Upper lobe of left lung (tissue), 6 donors: ENCODE results near the gene STIL. TPM values are rescaled to one million over a fixed set of nuclear protein-coding genes. Genes with fewer than 3 reads are reported as not detected.

Experiments used
- ATAC-seq, 2 donors: fragments of 200-7000 bp; cut with Tn5 transposase; one replicate each; pipeline ENCODE4 v1.9.1; 2022; ENCODE audit warnings: mild to moderate bottlenecking in 2 of 2, moderate library complexity in 2 of 2; ENCODE audit not compliant: low FRiP score in 2 of 2
- DNase-seq, 2 donors: peaks; one replicate each; pipeline ENCODE4 v3.0.0-alpha.2; 2019 to 2020
- H3K27ac ChIP-seq, 4 donors: fragments of 200-600 bp; sonication (generic); one replicate each; pipeline ENCODE4 v1.5.1; 2016 to 2019
- H3K27me3 ChIP-seq, 4 donors: fragments of 200-600 bp; sonication (generic); one replicate each; pipeline ENCODE4 v1.5.1; 2017 to 2019
- H3K36me3 ChIP-seq, 4 donors: fragments of 200-600 bp; sonication (generic); one replicate each; pipeline ENCODE4 v1.5.1; 2016 to 2019
- H3K4me1 ChIP-seq, 4 donors: fragments of 200-600 bp; sonication (generic); one replicate each; pipeline ENCODE4 v1.5.1; 2018 to 2019
- H3K4me3 ChIP-seq, 4 donors: fragments of 200-600 bp; sonication (generic); one replicate each; pipeline ENCODE4 v1.5.1; 2017 to 2019; ENCODE audit warnings: mild to moderate bottlenecking in 2 of 4, moderate library complexity in 1 of 4
- H3K9me3 ChIP-seq, 4 donors: fragments of 200-600 bp; sonication (generic); one replicate each; pipeline ENCODE4 v1.5.1; 2018 to 2019
- EP300 ChIP-seq, 4 donors: sonication (generic); formaldehyde crosslinking; IDR thresholded peaks; one replicate each; pipeline ENCODE4 v1.5.1; 2017; ENCODE audit warnings: antibody characterized with exemption in 4 of 4, control low read depth in 2 of 4
- POLR2A ChIP-seq, 4 donors: fragments of 450-650 bp; IDR thresholded peaks; one replicate each; pipeline ENCODE4 v1.5.1; 2016 to 2017; ENCODE audit warnings: antibody characterized with exemption in 4 of 4, mild to moderate bottlenecking in 2 of 4
- POLR2AphosphoS5 ChIP-seq, 2 donors: sonication (generic); formaldehyde crosslinking; IDR thresholded peaks; one replicate each; pipeline ENCODE4 v1.5.1; 2017; ENCODE audit warnings: antibody characterized with exemption in 2 of 2
- WGBS, 2 donors: methylation state at CpG; one replicate each; pipeline ENCODE4 v1.1.5; 2017 to 2018; 5-methylcytosine and 5-hydroxymethylcytosine counted together
- total RNA-seq, 6 donors: library from RNA; depleted of rRNA in 4 of 6; stranded (reverse); fragments of >200 nt in 4 of 6; gene quantifications; one replicate each; pipeline versions ENCODE4 v1.1.0 to v1.2.1, GENCODE V29; 2016 to 2021
- TF ChIP-seq, protein P1 (sequence below), 6 experiments: fragments of 450-650 bp in 4 of 6; fragments of 200-600 bp in 2 of 6; sonication (generic) in 2 of 6; IDR thresholded peaks; one replicate each; pipeline ENCODE4 v1.5.1; 2016 to 2019; ENCODE audit warnings: antibody characterized with exemption in 6 of 6
- donor health status: DM: no; HTN: no; CAD: no; lungs with moderate emphysema.
- donor health status: DM: no; HTN: yes; CAD: no; lungs with severe emphysema.

The STIL gene
- total RNA-seq, 6 donors from 2014 or later, result 1.1 to 7.0 (median 2.9) TPM

DNA sequence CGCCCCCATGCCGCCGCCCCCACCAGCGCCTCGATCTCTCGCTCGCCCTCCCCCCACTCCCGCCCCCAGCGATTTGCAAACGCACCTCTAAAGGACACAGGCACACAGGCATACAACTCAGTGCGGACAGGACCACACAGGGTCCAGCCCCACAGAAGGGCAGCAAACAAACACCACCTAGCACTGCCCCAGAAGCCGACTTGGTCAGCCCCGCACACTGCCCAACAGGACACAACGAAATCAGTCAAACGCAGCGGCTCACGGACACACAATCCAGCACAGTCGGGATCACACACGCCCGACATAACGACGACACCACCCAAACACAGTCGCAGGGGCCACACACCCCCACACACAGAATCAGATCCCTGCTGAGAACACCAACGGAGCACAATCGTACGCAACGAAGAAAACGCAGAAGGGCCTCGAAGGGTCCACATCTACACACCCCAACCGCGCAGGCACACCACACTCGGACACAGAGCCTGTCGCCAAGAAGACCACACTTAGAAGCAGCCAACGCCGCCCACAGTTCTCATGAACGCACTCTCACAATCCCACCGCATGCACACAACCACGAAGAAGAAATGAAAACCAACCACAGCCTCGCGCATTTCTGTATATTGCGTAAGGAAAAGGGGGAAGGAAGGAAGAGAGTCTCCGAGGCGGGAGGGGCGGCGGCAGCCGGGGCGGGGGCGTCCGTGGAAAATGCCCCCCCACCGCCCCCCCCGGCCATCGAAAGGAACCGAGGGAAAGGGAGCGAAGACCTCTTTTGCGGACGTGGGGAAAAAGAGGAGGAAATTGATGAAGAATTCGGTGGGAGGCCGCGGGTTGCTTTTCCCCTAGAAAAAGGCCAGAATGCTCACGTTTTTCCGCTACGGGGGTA, 82.4 kb downstream of the STIL start:
- H3K27ac ChIP-seq, result peak overlapping the region; percentile 84 to 91 (median 88)
- peak; percentile 31 to 76 for DNase-seq
- H3K36me3 ChIP-seq, result no peaks in the 10 kb centered on the region
- H3K4me3 ChIP-seq, result peak overlapping the region; percentile 33 to 56 (median 46)
- no peaks in the 10 kb centered on the region for H3K9me3 ChIP-seq
- peak in 1 of 2 donors; percentile 56 for ATAC-seq
- TF ChIP-seq POLR2A (IDR thresholded peaks at IDR 0.05) (peak in 2 of 4 donors; percentile 41 to 43), POLR2AphosphoS5 (IDR thresholded peaks at IDR 0.05) (peak; percentile 80 to 83), EP300 (IDR thresholded peaks at IDR 0.05) (no peak)
- TF ChIP-seq, protein P1, sequence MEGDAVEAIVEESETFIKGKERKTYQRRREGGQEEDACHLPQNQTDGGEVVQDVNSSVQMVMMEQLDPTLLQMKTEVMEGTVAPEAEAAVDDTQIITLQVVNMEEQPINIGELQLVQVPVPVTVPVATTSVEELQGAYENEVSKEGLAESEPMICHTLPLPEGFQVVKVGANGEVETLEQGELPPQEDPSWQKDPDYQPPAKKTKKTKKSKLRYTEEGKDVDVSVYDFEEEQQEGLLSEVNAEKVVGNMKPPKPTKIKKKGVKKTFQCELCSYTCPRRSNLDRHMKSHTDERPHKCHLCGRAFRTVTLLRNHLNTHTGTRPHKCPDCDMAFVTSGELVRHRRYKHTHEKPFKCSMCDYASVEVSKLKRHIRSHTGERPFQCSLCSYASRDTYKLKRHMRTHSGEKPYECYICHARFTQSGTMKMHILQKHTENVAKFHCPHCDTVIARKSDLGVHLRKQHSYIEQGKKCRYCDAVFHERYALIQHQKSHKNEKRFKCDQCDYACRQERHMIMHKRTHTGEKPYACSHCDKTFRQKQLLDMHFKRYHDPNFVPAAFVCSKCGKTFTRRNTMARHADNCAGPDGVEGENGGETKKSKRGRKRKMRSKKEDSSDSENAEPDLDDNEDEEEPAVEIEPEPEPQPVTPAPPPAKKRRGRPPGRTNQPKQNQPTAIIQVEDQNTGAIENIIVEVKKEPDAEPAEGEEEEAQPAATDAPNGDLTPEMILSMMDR (IDR thresholded peaks at IDR 0.05), result no peak
- peaks cover 37 to 55% (median 48%) of the 10 kb centered on the region in 4 donors for H3K4me1 ChIP-seq
- WGBS, 2 donors, result 3 to 4% methylated on average over 29 to 61 of the region's 62 CpGs
- peaks cover 0 to 54% (median 31%) of the 10 kb centered on the region in 4 donors for H3K27me3 ChIP-seq

GRCh38 chr1:47230692-47231300, 83.2 kb downstream of the STIL start:
- DNase-seq (peak in 1 of 2 donors; percentile 83), ATAC-seq (no peak)
- WGBS, 2 donors, result 8 to 10% methylated on average over 20 to 28 of the region's 44 CpGs
- H3K27ac ChIP-seq, result peak overlapping the region; percentile 84 to 91 (median 88)
- H3K36me3 ChIP-seq, result no peaks in the 10 kb centered on the region
- peaks cover 37 to 60% (median 45%) of the 10 kb centered on the region in 4 donors for H3K4me1 ChIP-seq
- no peaks in the 10 kb centered on the region for H3K9me3 ChIP-seq
- peak overlapping the region; percentile 33 to 56 (median 46) for H3K4me3 ChIP-seq
- H3K27me3 ChIP-seq, result peaks cover 0 to 57% (median 34%) of the 10 kb centered on the region in 4 donors
- TF ChIP-seq EP300 (IDR thresholded peaks at IDR 0.05), result no peak
- TF ChIP-seq, protein P1 (IDR thresholded peaks at IDR 0.05), result no peak
- TF ChIP-seq POLR2AphosphoS5 (IDR thresholded peaks at IDR 0.05), result no peak
- no peak for TF ChIP-seq POLR2A (IDR thresholded peaks at IDR 0.05)

GRCh38 chr1:47229886-47230691, 83.9 kb downstream of the STIL start:
- Histone ChIP-seq H3K9me3 (no peaks in the 10 kb centered on the region), H3K36me3 (no peaks in the 10 kb centered on the region), H3K4me3 (peak overlapping the region; percentile 33 to 56 (median 46)), H3K4me1 (peaks cover 37 to 60% (median 48%) of the 10 kb centered on the region in 4 donors), H3K27me3 (peaks cover 0 to 63% (median 39%) of the 10 kb centered on the region in 4 donors), H3K27ac (peak overlapping the region; percentile 84 to 91 (median 88))
- DNase-seq (no peak), ATAC-seq (no peak)
- no peak for TF ChIP-seq POLR2AphosphoS5 (IDR thresholded peaks at IDR 0.05)
- TF ChIP-seq, protein P1 (IDR thresholded peaks at IDR 0.05), result no peak
- no peak for TF ChIP-seq POLR2A (IDR thresholded peaks at IDR 0.05)
- no peak for TF ChIP-seq EP300 (IDR thresholded peaks at IDR 0.05)
- WGBS, 2 donors, result 11 to 13% methylated on average over 23 of the region's 23 CpGs

DNA sequence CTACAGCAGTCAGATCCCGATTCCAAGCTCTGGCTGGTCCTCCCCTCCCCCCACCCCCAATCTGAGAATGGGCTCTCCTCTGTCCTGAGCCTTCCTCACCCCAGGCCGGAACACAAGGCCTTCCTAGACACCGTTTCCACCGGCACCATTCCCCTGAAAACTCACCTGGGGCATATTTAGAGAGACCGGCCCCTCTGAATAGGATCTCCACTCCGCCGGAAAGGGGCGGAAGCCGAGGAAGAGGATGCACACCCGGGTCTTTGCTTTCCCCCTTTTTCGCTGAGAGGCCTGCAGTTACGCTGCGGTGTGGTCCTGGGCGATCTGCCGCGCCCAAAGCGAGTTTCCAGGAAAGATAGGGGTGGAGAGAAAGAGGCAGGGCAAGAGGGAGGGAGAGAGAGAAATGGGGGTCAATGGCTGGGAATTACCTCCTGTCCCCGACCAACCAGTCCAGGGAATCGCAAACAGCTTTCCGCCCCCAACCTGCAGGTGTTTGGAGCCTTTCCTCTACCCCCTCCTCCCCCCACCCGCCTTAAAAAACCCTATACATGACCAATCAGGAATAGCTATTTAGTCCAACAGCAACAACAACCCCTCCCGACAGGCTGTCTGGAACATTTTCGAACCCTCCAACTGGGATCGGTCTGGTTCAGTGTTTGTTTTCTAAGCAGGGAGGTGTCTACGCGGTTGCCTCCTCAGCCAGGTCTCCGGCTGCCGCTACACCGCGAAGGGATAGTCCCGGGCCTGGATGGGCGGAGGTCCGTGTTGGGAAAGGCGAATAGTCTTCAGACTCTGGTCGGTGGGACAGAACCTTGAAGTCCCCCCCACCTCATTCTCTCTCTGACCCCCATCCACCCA, 84.7 kb downstream of the STIL start:
- ATAC-seq (no peak), DNase-seq (no peak)
- peaks cover 0 to 70% (median 43%) of the 10 kb centered on the region in 4 donors for H3K27me3 ChIP-seq
- TF ChIP-seq EP300 (IDR thresholded peaks at IDR 0.05), result no peak
- TF ChIP-seq POLR2A (IDR thresholded peaks at IDR 0.05), result no peak
- TF ChIP-seq, protein P1 (IDR thresholded peaks at IDR 0.05), result no peak
- no peak for TF ChIP-seq POLR2AphosphoS5 (IDR thresholded peaks at IDR 0.05)
- WGBS, 2 donors, result 14 to 21% methylated on average over 16 to 35 of the region's 35 CpGs
- H3K9me3 ChIP-seq, result no peaks in the 10 kb centered on the region
- H3K36me3 ChIP-seq, result peaks cover 0 to under 1% (median 0%) of the 10 kb centered on the region in 4 donors
- H3K27ac ChIP-seq, result peak overlapping the region; percentile 84 to 91 (median 88)
- peaks cover 39 to 62% (median 47%) of the 10 kb centered on the region in 4 donors for H3K4me1 ChIP-seq
- H3K4me3 ChIP-seq, result peak overlapping the region; percentile 2 to 47 (median 38)
